ENCODE data around the gene FAR2. TPM values are rescaled to one million over a fixed set of nuclear protein-coding genes. Genes with fewer than 3 reads are reported as not detected.
A peak's percentile ranks its signal among the peaks of the same experiment; 100 is the strongest.
"Not testable (repeated sequence)": the region's sequence is repeated elsewhere in the genome, so short reads cannot be mapped to it uniquely, and the experiment has no call there.

The FAR2 gene
- total and polyA plus RNA-seq, 2 donors (not counting 1 experiment from before 2014, with no cell fraction given) = 9.2 to 10.2 TPM

DNA sequence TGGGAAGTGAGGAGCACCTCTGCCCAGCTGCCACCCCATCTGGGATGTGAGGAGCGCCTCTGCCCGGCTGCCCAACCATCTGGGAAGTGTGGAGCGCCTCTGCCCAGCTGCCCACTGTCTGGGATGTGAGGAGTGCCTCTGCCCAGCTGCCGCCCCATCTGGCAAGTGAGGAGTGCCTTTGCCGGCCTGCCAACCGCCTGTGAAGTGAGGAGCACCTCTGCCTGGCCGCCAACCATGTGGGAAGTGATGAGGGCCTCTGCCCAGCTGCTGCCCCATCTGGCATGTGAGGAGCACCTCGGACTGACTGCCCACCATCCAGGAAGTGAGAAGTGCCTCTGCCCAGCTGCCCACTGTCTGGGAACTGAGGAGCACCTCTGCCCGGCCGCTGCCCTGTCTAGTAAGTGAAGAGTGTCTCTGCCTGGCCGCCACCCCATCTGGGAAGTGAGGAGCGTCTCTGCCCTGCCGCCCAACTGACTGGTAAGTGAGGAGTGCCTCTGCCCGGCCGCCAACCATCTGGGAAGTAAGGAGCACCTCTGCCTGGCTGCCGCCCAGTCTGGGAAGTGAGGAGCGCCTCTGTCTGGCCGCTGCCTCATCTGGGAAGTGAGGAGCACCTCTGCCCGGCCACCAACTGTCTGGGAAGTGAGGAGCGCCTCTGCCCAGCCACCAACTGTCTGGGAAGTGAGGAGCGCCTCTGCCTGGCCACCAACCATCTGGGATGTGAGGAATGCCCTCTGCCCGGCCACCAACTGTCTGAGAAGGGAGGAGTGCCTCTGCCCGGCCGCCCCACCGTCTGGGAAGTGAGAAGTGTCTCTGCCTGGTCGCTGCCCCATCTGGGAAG, 22.6 kb downstream of the FAR2 start:
- H3K79me2 ChIP-seq (ENCODE audit: control insufficient read depth, insufficient read depth, low read length) = no peaks in the 10 kb centered on the region
- H3K4me1 ChIP-seq (ENCODE audit: control insufficient read depth, extremely low read depth, insufficient read depth, low read length) = peaks cover under 1% of the 10 kb centered on the region
- H3K4me3 ChIP-seq (replicated peaks in 1 of 4; ENCODE audit: control extremely low read depth in 1 of 4, insufficient read depth in 1 of 4, low read depth in 3 of 4, low read length in 4 of 4) = no peak overlapping the region
- no peak overlapping the region for H2AFZ ChIP-seq (ENCODE audit: low read length)
- no peaks in the 10 kb centered on the region for H3K36me3 ChIP-seq (ENCODE audit: control insufficient read depth, insufficient read depth, low read length)
- H4K20me1 ChIP-seq (ENCODE audit: control insufficient read depth, extremely low read depth, insufficient read depth, low read length) = no peaks in the 10 kb centered on the region
- TF ChIP-seq, protein P1, sequence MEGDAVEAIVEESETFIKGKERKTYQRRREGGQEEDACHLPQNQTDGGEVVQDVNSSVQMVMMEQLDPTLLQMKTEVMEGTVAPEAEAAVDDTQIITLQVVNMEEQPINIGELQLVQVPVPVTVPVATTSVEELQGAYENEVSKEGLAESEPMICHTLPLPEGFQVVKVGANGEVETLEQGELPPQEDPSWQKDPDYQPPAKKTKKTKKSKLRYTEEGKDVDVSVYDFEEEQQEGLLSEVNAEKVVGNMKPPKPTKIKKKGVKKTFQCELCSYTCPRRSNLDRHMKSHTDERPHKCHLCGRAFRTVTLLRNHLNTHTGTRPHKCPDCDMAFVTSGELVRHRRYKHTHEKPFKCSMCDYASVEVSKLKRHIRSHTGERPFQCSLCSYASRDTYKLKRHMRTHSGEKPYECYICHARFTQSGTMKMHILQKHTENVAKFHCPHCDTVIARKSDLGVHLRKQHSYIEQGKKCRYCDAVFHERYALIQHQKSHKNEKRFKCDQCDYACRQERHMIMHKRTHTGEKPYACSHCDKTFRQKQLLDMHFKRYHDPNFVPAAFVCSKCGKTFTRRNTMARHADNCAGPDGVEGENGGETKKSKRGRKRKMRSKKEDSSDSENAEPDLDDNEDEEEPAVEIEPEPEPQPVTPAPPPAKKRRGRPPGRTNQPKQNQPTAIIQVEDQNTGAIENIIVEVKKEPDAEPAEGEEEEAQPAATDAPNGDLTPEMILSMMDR (conservative IDR thresholded peaks at IDR 0.05 in 1 of 2, IDR thresholded peaks at IDR 0.05 in 1 of 2; ENCODE audit: low read depth in 1 of 2, low read length in 2 of 2) = no peak
- no peak for TF ChIP-seq EZH2 (IDR thresholded peaks at IDR 0.05; ENCODE audit: low read length, missing control alignments)
- DNase-seq (ENCODE audit: low read depth in 2 of 2) = no peak
- H3K4me2 ChIP-seq (ENCODE audit: extremely low read depth, insufficient read depth, low read length) = no peak overlapping the region
- H3K27me3 ChIP-seq (ENCODE audit: control insufficient read depth, insufficient read depth, low read length) = no peaks in the 10 kb centered on the region
- H3K27ac ChIP-seq (ENCODE audit: insufficient read depth, low read length) = no peak overlapping the region
- H3K9me3 ChIP-seq (ENCODE audit: control insufficient read depth, insufficient read depth, low read depth, low read length) = no peaks in the 10 kb centered on the region
- no peak overlapping the region for H3K9ac ChIP-seq (ENCODE audit: insufficient read depth, low read length)

DNA sequence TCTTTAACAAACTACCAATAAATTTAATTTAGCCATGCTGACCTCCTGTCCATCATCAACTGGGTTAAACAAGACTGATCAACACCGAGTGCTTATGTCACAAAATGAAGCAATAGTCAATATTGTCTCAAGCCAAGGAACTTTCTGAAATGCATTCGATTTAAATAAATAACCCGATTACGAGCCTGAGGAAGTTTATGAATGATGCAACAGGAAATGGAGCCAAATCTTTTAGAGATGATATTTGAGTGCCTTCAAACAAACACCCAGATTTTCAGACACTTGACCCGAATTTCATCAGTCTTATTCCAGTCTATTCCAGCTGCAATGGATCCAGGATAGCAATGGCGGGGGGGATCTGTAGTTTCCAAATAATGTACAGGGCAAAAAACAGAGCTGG, 27.9 kb downstream of the FAR2 start:
- peak in 1 of 2 donors; percentile 92 for DNase-seq (ENCODE audit: low read depth in 2 of 2)
- H3K4me1 ChIP-seq (ENCODE audit: control insufficient read depth, extremely low read depth, insufficient read depth, low read length) = peaks cover 3% of the 10 kb centered on the region

DNA sequence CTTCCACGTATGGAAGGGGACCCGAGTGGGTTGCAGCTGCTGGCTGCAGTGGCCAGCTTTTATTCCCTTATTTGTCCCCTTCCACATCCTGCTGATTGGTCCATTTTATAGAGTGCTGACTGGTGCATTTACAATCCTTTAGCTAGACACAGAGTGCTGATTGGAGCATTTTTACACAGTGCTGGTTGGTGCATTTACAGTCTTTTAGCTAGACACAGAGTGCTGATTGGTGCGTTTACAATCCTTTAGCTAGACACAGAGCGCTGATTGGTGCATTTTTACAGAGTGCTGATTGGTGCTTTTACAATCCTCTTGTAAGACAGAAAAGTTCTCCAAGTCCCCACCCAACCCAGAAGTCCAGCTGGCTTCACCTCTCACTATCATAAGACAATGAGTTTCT, 33.2 kb downstream of the FAR2 start:
- H3K36me3 ChIP-seq (ENCODE audit: control insufficient read depth, insufficient read depth, low read length); H4K20me1 ChIP-seq (ENCODE audit: control insufficient read depth, extremely low read depth, insufficient read depth, low read length); H3K79me2 ChIP-seq (ENCODE audit: control insufficient read depth, insufficient read depth, low read length); H3K9me3 ChIP-seq (ENCODE audit: control insufficient read depth, insufficient read depth, low read depth, low read length); H3K4me2 ChIP-seq (ENCODE audit: extremely low read depth, insufficient read depth, low read length); H3K27me3 ChIP-seq (ENCODE audit: control insufficient read depth, insufficient read depth, low read length); H3K27ac ChIP-seq (ENCODE audit: insufficient read depth, low read length); H3K4me3 ChIP-seq (replicated peaks in 1 of 4; ENCODE audit: control extremely low read depth in 1 of 4, insufficient read depth in 1 of 4, low read depth in 3 of 4, low read length in 4 of 4); H3K9ac ChIP-seq (ENCODE audit: insufficient read depth, low read length); DNase-seq (ENCODE audit: low read depth in 2 of 2); H3K4me1 ChIP-seq (ENCODE audit: control insufficient read depth, extremely low read depth, insufficient read depth, low read length); H2AFZ ChIP-seq (ENCODE audit: low read length): not testable (repeated sequence)

More for the DNA sequence above, 27.9 kb downstream of the FAR2 start:
- Histone ChIP-seq H3K4me2 (ENCODE audit: extremely low read depth, insufficient read depth, low read length) (no peak overlapping the region), H3K27ac (ENCODE audit: insufficient read depth, low read length) (no peak overlapping the region), H3K79me2 (ENCODE audit: control insufficient read depth, insufficient read depth, low read length) (no peaks in the 10 kb centered on the region), H3K9ac (ENCODE audit: insufficient read depth, low read length) (no peak overlapping the region), H3K4me3 (replicated peaks in 1 of 4; ENCODE audit: control extremely low read depth in 1 of 4, insufficient read depth in 1 of 4, low read depth in 3 of 4, low read length in 4 of 4) (no peak overlapping the region), H2AFZ (ENCODE audit: low read length) (no peak overlapping the region), H3K36me3 (ENCODE audit: control insufficient read depth, insufficient read depth, low read length) (no peaks in the 10 kb centered on the region), H4K20me1 (ENCODE audit: control insufficient read depth, extremely low read depth, insufficient read depth, low read length) (no peaks in the 10 kb centered on the region), H3K9me3 (ENCODE audit: control insufficient read depth, insufficient read depth, low read depth, low read length) (no peaks in the 10 kb centered on the region), H3K27me3 (ENCODE audit: control insufficient read depth, insufficient read depth, low read length) (no peaks in the 10 kb centered on the region)
- TF ChIP-seq, protein P1 (conservative IDR thresholded peaks at IDR 0.05 in 1 of 2, IDR thresholded peaks at IDR 0.05 in 1 of 2; ENCODE audit: low read depth in 1 of 2, low read length in 2 of 2) = no peak
- TF ChIP-seq EZH2 (IDR thresholded peaks at IDR 0.05; ENCODE audit: low read length, missing control alignments) = no peak

All from fibroblast of lung (primary cell).